PFSK-1 (cell line): ENCODE measurements around the gene DOCK8.

Experiments
- FOXP2 ChIP-seq: optimal IDR thresholded peaks from 2 replicates; pipeline ENCODE3; 2011; ENCODE audit warnings: borderline replicate concordance, control low read depth, inconsistent platforms; ENCODE audit not compliant: insufficient read depth; ENCODE audit errors: extremely low read length, extremely low read depth
- POLR2AphosphoS5 ChIP-seq: IDR thresholded peaks from 2 replicates; pipeline ENCODE4 v1.6.1; 2012; ENCODE audit warnings: low read depth, mild to moderate bottlenecking, control low read depth, low read length, moderate library complexity
- REST ChIP-seq, 2 experiments: IDR thresholded peaks; 2 replicates each; pipeline versions ENCODE4 v1.6.1 to v1.8.0; 2011 to 2012; ENCODE audit warnings: low read depth in 2 of 2, low read length in 2 of 2, control low read depth in 1 of 2, inconsistent platforms in 1 of 2, mild to moderate bottlenecking in 1 of 2, moderate library complexity in 1 of 2; ENCODE audit not compliant: insufficient read depth in 1 of 2
- SIN3A ChIP-seq: IDR thresholded peaks from 2 replicates; pipeline ENCODE4 v1.6.1; 2012; ENCODE audit warnings: mild to moderate bottlenecking, low read length, moderate library complexity, borderline replicate concordance; ENCODE audit not compliant: insufficient read depth
- TAF1 ChIP-seq: IDR thresholded peaks from 2 replicates; pipeline ENCODE4 v1.6.1; 2012; ENCODE audit warnings: low read length, control low read depth, borderline replicate concordance; ENCODE audit not compliant: insufficient read depth

The DOCK8 gene

GRCh38 chr9:211557-211956 lies 3.1 kb upstream of the DOCK8 start:
- no peak for TF ChIP-seq REST (IDR thresholded peaks at IDR 0.05; ENCODE audit: insufficient read depth in 1 of 2, low read depth in 2 of 2, low read length in 2 of 2)
- TF ChIP-seq POLR2AphosphoS5, result no peak
- no peak for TF ChIP-seq TAF1
- TF ChIP-seq FOXP2, result no peak
- no peak for TF ChIP-seq SIN3A

GRCh38 chr9:212297-212696 lies 2.4 kb upstream of the DOCK8 start:
- TF ChIP-seq TAF1, result no peak
- TF ChIP-seq POLR2AphosphoS5, result no peak
- no peak for TF ChIP-seq SIN3A
- no peak for TF ChIP-seq FOXP2
- TF ChIP-seq REST (IDR thresholded peaks at IDR 0.05; ENCODE audit: insufficient read depth in 1 of 2, low read depth in 2 of 2, low read length in 2 of 2), result no peak

- no peak for TF ChIP-seq SIN3A
- no peak for TF ChIP-seq REST (IDR thresholded peaks at IDR 0.05; ENCODE audit: insufficient read depth in 1 of 2, low read depth in 2 of 2, low read length in 2 of 2)
- no peak for TF ChIP-seq POLR2AphosphoS5
- TF ChIP-seq FOXP2, result no peak
- TF ChIP-seq TAF1, result no peak
Observed at GRCh38 chr9:214351-214647, 366 bp upstream of the DOCK8 start.

DNA sequence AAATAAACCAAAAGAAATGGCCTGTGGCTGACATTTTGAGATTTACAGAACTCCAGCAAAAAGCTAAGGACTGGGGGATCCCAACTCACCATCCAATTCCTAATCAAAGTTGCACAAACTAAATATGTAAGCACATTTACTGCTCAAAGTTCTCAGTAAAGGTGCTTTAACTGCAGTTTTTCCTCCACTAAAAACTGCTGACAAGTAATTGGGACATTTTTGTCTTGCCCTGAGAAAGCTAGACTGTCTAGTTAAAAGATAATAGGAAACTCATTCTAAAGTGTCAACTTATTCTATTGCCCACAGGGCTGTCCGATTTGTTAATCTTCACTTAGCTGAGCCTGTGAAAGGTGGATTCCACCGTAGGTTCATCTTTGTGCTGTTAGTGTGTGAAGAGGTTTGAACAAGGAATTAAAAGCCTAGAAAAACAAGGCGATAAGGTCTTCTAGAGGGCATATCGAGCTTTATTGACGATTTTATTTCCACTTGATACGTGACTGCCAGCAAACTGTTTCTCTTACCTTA lies 1.0 kb downstream of the DOCK8 start:
- TF ChIP-seq POLR2AphosphoS5 (no peak), SIN3A (no peak), FOXP2 (no peak), REST (IDR thresholded peaks at IDR 0.05; ENCODE audit: insufficient read depth in 1 of 2, low read depth in 2 of 2, low read length in 2 of 2) (no peak)

DNA sequence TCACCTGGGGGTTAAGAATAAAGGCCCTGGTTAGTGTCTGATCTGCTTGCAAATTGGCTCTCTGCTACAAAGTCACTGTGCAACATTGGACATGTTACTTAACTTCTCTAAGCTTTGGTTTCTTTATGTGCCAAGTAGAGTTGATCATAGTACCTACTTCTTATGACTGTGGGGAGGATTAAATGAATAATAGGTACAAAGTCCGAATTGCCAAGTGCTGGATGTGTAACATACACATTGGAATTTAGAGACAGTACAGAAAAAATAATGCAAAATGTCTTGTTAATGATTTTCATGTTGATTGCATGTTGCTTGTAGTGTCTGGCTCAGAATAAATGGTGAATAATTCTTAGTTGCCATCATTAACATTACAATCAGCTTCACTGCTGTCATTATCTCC lies 2.2 kb downstream of the DOCK8 start:
- TF ChIP-seq POLR2AphosphoS5 (no peak), TAF1 (no peak), SIN3A (no peak), FOXP2 (no peak)
